Measurements from ENCODE around the gene PLAC8L1. TPM values are rescaled to one million over a fixed set of nuclear protein-coding genes. Genes with fewer than 3 reads are reported as not detected.
A peak's percentile ranks its signal among the peaks of the same experiment; 100 is the strongest.

PLAC8L1 gene
- total RNA-seq, 1 donor from 2014 or later, result 2.0 TPM

GRCh38 chr5:146052780-146053179 is 52.6 kb downstream of the PLAC8L1 start:
- Mint-ChIP-seq H3K9me3 (ENCODE audit: unreplicated experiment) (no peaks in the 10 kb centered on the region), H3K4me1 (ENCODE audit: low read depth, unreplicated experiment) (peaks cover 25% of the 10 kb centered on the region), H3K36me3 (ENCODE audit: low read depth, unreplicated experiment) (peaks cover 11% of the 10 kb centered on the region), H3K27ac (ENCODE audit: unreplicated experiment) (no peak overlapping the region), H3K4me3 (ENCODE audit: unreplicated experiment) (no peak overlapping the region), H3K27me3 (ENCODE audit: low read depth, unreplicated experiment) (no peaks in the 10 kb centered on the region)
- Histone ChIP-seq H3K4me1 (ENCODE audit: insufficient read depth, low read length) (peaks cover 9% of the 10 kb centered on the region), H3K27ac (ENCODE audit: low read depth, low read length) (no peak overlapping the region), H3K9me3 (ENCODE audit: insufficient read depth, low read depth, low read length) (no peaks in the 10 kb centered on the region), H3K79me2 (ENCODE audit: insufficient read depth, low read length) (no peaks in the 10 kb centered on the region), H3K9ac (ENCODE audit: low read length) (no peak overlapping the region), H3K36me3 (ENCODE audit: insufficient read depth, low read length) (peaks cover 4% of the 10 kb centered on the region), H2AFZ (ENCODE audit: low read depth, low read length) (no peak overlapping the region), H3K27me3 (ENCODE audit: insufficient read depth, low read length) (no peaks in the 10 kb centered on the region), H4K20me1 (ENCODE audit: insufficient read depth, low read length) (no peaks in the 10 kb centered on the region), H3K4me3 (ENCODE audit: insufficient read depth, low read depth, low read length) (no peak overlapping the region), H3K4me2 (ENCODE audit: low read length) (no peak overlapping the region)
- DNase-seq (ENCODE audit: low read depth) (no peak), FAIRE-seq (no peak)
- peak; percentile 28 for TF ChIP-seq CTCF (IDR thresholded peaks at IDR 0.05; ENCODE audit: insufficient read depth, low read depth, low read length)
- no peak for TF ChIP-seq EZH2 (IDR thresholded peaks at IDR 0.05; ENCODE audit: insufficient read depth, low read length)

DNA sequence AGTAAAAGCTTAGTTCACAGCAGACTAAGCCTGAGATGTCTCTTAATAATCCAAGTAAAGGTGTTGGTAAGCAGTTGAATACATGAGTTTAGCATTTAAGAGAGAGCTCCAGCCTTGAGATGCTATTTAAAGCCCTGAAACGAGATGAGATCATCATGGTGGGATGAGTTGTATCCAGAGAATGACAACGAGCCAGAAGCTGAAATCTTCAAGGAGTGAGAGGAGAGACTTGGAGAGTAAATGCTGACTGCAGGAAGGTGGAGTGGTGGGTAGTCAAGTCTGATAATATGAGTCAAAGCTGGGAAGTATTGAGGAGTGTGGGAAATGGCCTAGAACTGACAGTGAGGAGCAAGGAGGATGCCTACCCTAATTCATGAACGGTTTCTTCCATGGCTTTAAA is 53.7 kb downstream of the PLAC8L1 start:
- H3K36me3 Mint-ChIP-seq (ENCODE audit: low read depth, unreplicated experiment), result peaks cover 8% of the 10 kb centered on the region
- Histone ChIP-seq H3K36me3 (ENCODE audit: insufficient read depth, low read length) (peaks cover 4% of the 10 kb centered on the region), H3K4me2 (ENCODE audit: low read length) (peak overlapping the region; percentile 24), H2AFZ (ENCODE audit: low read depth, low read length) (no peak overlapping the region), H3K9ac (ENCODE audit: low read length) (no peak overlapping the region), H3K27ac (ENCODE audit: low read depth, low read length) (peak overlapping the region; percentile 3), H3K79me2 (ENCODE audit: insufficient read depth, low read length) (no peaks in the 10 kb centered on the region), H3K27me3 (ENCODE audit: insufficient read depth, low read length) (no peaks in the 10 kb centered on the region), H3K4me1 (ENCODE audit: insufficient read depth, low read length) (peaks cover 9% of the 10 kb centered on the region), H3K9me3 (ENCODE audit: insufficient read depth, low read depth, low read length) (no peaks in the 10 kb centered on the region), H3K4me3 (ENCODE audit: insufficient read depth, low read depth, low read length) (no peak overlapping the region), H4K20me1 (ENCODE audit: insufficient read depth, low read length) (no peaks in the 10 kb centered on the region)
- no peaks in the 10 kb centered on the region for H3K9me3 Mint-ChIP-seq (ENCODE audit: unreplicated experiment)
- peak; percentile 13 for FAIRE-seq
- DNase-seq (ENCODE audit: low read depth), result peak; percentile 80
- H3K4me1 Mint-ChIP-seq (ENCODE audit: low read depth, unreplicated experiment), result peaks cover 27% of the 10 kb centered on the region
- TF ChIP-seq CTCF (IDR thresholded peaks at IDR 0.05; ENCODE audit: insufficient read depth, low read depth, low read length), result no peak
- TF ChIP-seq EZH2 (IDR thresholded peaks at IDR 0.05; ENCODE audit: insufficient read depth, low read length), result no peak
- no peaks in the 10 kb centered on the region for H3K27me3 Mint-ChIP-seq (ENCODE audit: low read depth, unreplicated experiment)
- no peak overlapping the region for H3K27ac Mint-ChIP-seq (ENCODE audit: unreplicated experiment)
- no peak overlapping the region for H3K4me3 Mint-ChIP-seq (ENCODE audit: unreplicated experiment)

- no peaks in the 10 kb centered on the region for H3K79me2 ChIP-seq (ENCODE audit: insufficient read depth, low read length)
- H2AFZ ChIP-seq (ENCODE audit: low read depth, low read length), result no peak overlapping the region
Observed at GRCh38 chr5:146050086-146050485, 55.3 kb downstream of the PLAC8L1 start.

More at GRCh38 chr5:146050086-146050485, 55.3 kb downstream of the PLAC8L1 start:
- Histone ChIP-seq H3K27me3 (ENCODE audit: insufficient read depth, low read length) (no peaks in the 10 kb centered on the region), H3K27ac (ENCODE audit: low read depth, low read length) (no peak overlapping the region), H3K9me3 (ENCODE audit: insufficient read depth, low read depth, low read length) (no peaks in the 10 kb centered on the region), H3K4me3 (ENCODE audit: insufficient read depth, low read depth, low read length) (no peak overlapping the region), H4K20me1 (ENCODE audit: insufficient read depth, low read length) (no peaks in the 10 kb centered on the region), H3K4me2 (ENCODE audit: low read length) (no peak overlapping the region), H3K36me3 (ENCODE audit: insufficient read depth, low read length) (peaks cover 4% of the 10 kb centered on the region), H3K4me1 (ENCODE audit: insufficient read depth, low read length) (peaks cover 9% of the 10 kb centered on the region), H3K9ac (ENCODE audit: low read length) (peak overlapping the region; percentile 51)
- Mint-ChIP-seq H3K36me3 (ENCODE audit: low read depth, unreplicated experiment) (peaks cover 8% of the 10 kb centered on the region), H3K4me3 (ENCODE audit: unreplicated experiment) (no peak overlapping the region), H3K27me3 (ENCODE audit: low read depth, unreplicated experiment) (no peaks in the 10 kb centered on the region), H3K9me3 (ENCODE audit: unreplicated experiment) (no peaks in the 10 kb centered on the region), H3K4me1 (ENCODE audit: low read depth, unreplicated experiment) (peaks cover 27% of the 10 kb centered on the region), H3K27ac (ENCODE audit: unreplicated experiment) (no peak overlapping the region)
- DNase-seq (ENCODE audit: low read depth) (no peak), FAIRE-seq (no peak)
- no peak for TF ChIP-seq CTCF (IDR thresholded peaks at IDR 0.05; ENCODE audit: insufficient read depth, low read depth, low read length)
- no peak for TF ChIP-seq EZH2 (IDR thresholded peaks at IDR 0.05; ENCODE audit: insufficient read depth, low read length)
